ENCODE measurements around the gene PCGF2.

The PCGF2 gene

GRCh38 chr17:38773258-38773657 lies 25.1 kb upstream of the PCGF2 start:
- ATAC-seq = no peak

GRCh38 chr17:38768417-38768816 lies 20.3 kb upstream of the PCGF2 start:
- TF ChIP-seq POU6F1 (CRISPR knock-in tag; IDR thresholded peaks at IDR 0.05; ENCODE audit: borderline replicate concordance, low read depth) (no peak), ZNF70 (CRISPR knock-in tag; IDR thresholded peaks at IDR 0.05) (no peak), SNAI2 (CRISPR knock-in tag; IDR thresholded peaks at IDR 0.05) (no peak), TOX (CRISPR knock-in tag; IDR thresholded peaks at IDR 0.05; ENCODE audit: borderline replicate concordance) (no peak), ESRRG (CRISPR knock-in tag; IDR thresholded peaks at IDR 0.05) (no peak), ZFP3 (CRISPR knock-in tag; IDR thresholded peaks at IDR 0.05) (no peak), ZNF8 (CRISPR knock-in tag; IDR thresholded peaks at IDR 0.05) (no peak), ZC3H10 (CRISPR knock-in tag; IDR thresholded peaks at IDR 0.05) (no peak), ZFP30 (CRISPR knock-in tag; IDR thresholded peaks at IDR 0.05) (no peak), TSHZ2 (CRISPR knock-in tag; IDR thresholded peaks at IDR 0.05) (no peak), BACH2 (CRISPR knock-in tag; IDR thresholded peaks at IDR 0.05; ENCODE audit: borderline replicate concordance) (no peak), ZNF565 (CRISPR knock-in tag; conservative IDR thresholded peaks at IDR 0.05; ENCODE audit: low read depth) (no peak), PPARA (CRISPR knock-in tag; IDR thresholded peaks at IDR 0.05; ENCODE audit: borderline replicate concordance) (no peak), RARB (CRISPR knock-in tag; IDR thresholded peaks at IDR 0.05) (no peak), CSRNP3 (CRISPR knock-in tag; IDR thresholded peaks at IDR 0.05) (no peak), ARNTL (CRISPR knock-in tag; IDR thresholded peaks at IDR 0.05; ENCODE audit: borderline replicate concordance, low read depth) (no peak), ISL1 (CRISPR knock-in tag; IDR thresholded peaks at IDR 0.05) (no peak), OSR1 (CRISPR knock-in tag; IDR thresholded peaks at IDR 0.05) (no peak), CREB5 (CRISPR knock-in tag; IDR thresholded peaks at IDR 0.05; ENCODE audit: low read depth) (no peak), CSDC2 (CRISPR knock-in tag; IDR thresholded peaks at IDR 0.05) (no peak)
- ATAC-seq = no peak

More at GRCh38 chr17:38773258-38773657, 25.1 kb upstream of the PCGF2 start:
- TF ChIP-seq TOX (CRISPR knock-in tag; IDR thresholded peaks at IDR 0.05; ENCODE audit: borderline replicate concordance) (no peak), ZC3H10 (CRISPR knock-in tag; IDR thresholded peaks at IDR 0.05) (no peak), BACH2 (CRISPR knock-in tag; IDR thresholded peaks at IDR 0.05; ENCODE audit: borderline replicate concordance) (no peak)

GRCh38 chr17:38766341-38766740 lies 18.2 kb upstream of the PCGF2 start:
- no peak for TF ChIP-seq PPARA (CRISPR knock-in tag; IDR thresholded peaks at IDR 0.05; ENCODE audit: borderline replicate concordance)
- no peak for TF ChIP-seq TCF4 (CRISPR knock-in tag; IDR thresholded peaks at IDR 0.05; ENCODE audit: borderline replicate concordance)
- TF ChIP-seq ZC3H10 (CRISPR knock-in tag; IDR thresholded peaks at IDR 0.05) = no peak
- TF ChIP-seq BACH2 (CRISPR knock-in tag; IDR thresholded peaks at IDR 0.05; ENCODE audit: borderline replicate concordance) = no peak
- TF ChIP-seq POU6F1 (CRISPR knock-in tag; IDR thresholded peaks at IDR 0.05; ENCODE audit: borderline replicate concordance, low read depth) = no peak
- no peak for TF ChIP-seq ISL1 (CRISPR knock-in tag; IDR thresholded peaks at IDR 0.05)
- TF ChIP-seq GLIS3 (CRISPR knock-in tag; IDR thresholded peaks at IDR 0.05) = no peak
- ATAC-seq = no peak

Measured in SK-N-SH treated with all-trans-retinoic acid at 6 μM for 48 hours (cell line).